ENCODE data around the gene SUCLG1. TPM values are rescaled to one million over a fixed set of nuclear protein-coding genes. Genes with fewer than 3 reads are reported as not detected.

Gene SUCLG1
- total RNA-seq, 1 experiment from 2014 or later: 105 TPM

GRCh38 chr2:84378960-84379359, 80.1 kb downstream of the SUCLG1 start:
- no peaks in the 10 kb centered on the region for H3K27me3 Mint-ChIP-seq (ENCODE audit: insufficient read depth, unreplicated experiment)
- intact Hi-C loops (cut with micrococcal nuclease): no loop called here
- BruUV-seq (replicated peaks): no TSS peak
- ChIA-PET CTCF (interaction anchor here (0.6 kb wide), 1 partner anchor 243 kb away, joined by 3 read pairs; no protein-coding TSS in a partner anchor), POLR2A (interaction anchor here (0.8 kb wide), 1 partner anchor 10 kb away, joined by 4 read pairs; no protein-coding TSS in a partner anchor)
- no peak overlapping the region for H3K4me3 Mint-ChIP-seq (ENCODE audit: unreplicated experiment)
- H3K27ac Mint-ChIP-seq (ENCODE audit: low read depth, unreplicated experiment): no peak overlapping the region
- H3K4me1 Mint-ChIP-seq (ENCODE audit: insufficient read depth, unreplicated experiment): no peaks in the 10 kb centered on the region
- H3K36me3 Mint-ChIP-seq (ENCODE audit: insufficient read depth, unreplicated experiment): no peaks in the 10 kb centered on the region
- TF ChIP-seq CTCF (IDR thresholded peaks at IDR 0.05; ENCODE audit: unreplicated experiment): no peak
- H3K9me3 Mint-ChIP-seq (ENCODE audit: unreplicated experiment): no peaks in the 10 kb centered on the region
- DNase-seq (ENCODE audit: unreplicated experiment): no peak

GRCh38 chr2:84375020-84375419, 84.1 kb downstream of the SUCLG1 start:
- peaks cover 5% of the 10 kb centered on the region for H3K4me1 Mint-ChIP-seq (ENCODE audit: insufficient read depth, unreplicated experiment)
- no peaks in the 10 kb centered on the region for H3K36me3 Mint-ChIP-seq (ENCODE audit: insufficient read depth, unreplicated experiment)
- H3K27me3 Mint-ChIP-seq (ENCODE audit: insufficient read depth, unreplicated experiment): no peaks in the 10 kb centered on the region
- CTCF ChIA-PET: no interaction called here
- no peaks in the 10 kb centered on the region for H3K9me3 Mint-ChIP-seq (ENCODE audit: unreplicated experiment)
- no peak overlapping the region for H3K4me3 Mint-ChIP-seq (ENCODE audit: unreplicated experiment)
- H3K27ac Mint-ChIP-seq (ENCODE audit: low read depth, unreplicated experiment): no peak overlapping the region
- no TSS peak for BruUV-seq (replicated peaks)
- POLR2A ChIA-PET: no interaction called here
- no peak for TF ChIP-seq CTCF (IDR thresholded peaks at IDR 0.05; ENCODE audit: unreplicated experiment)
- no peak for DNase-seq (ENCODE audit: unreplicated experiment)
- intact Hi-C loops (cut with micrococcal nuclease): no loop called here

GRCh38 chr2:84373866-84374265, 85.2 kb downstream of the SUCLG1 start:
- no peaks in the 10 kb centered on the region for H3K36me3 Mint-ChIP-seq (ENCODE audit: insufficient read depth, unreplicated experiment)
- H3K4me3 Mint-ChIP-seq (ENCODE audit: unreplicated experiment): no peak overlapping the region
- peaks cover 5% of the 10 kb centered on the region for H3K4me1 Mint-ChIP-seq (ENCODE audit: insufficient read depth, unreplicated experiment)
- no peak overlapping the region for H3K27ac Mint-ChIP-seq (ENCODE audit: low read depth, unreplicated experiment)
- ChIA-PET CTCF (no interaction called here), POLR2A (no interaction called here)
- H3K27me3 Mint-ChIP-seq (ENCODE audit: insufficient read depth, unreplicated experiment): no peaks in the 10 kb centered on the region
- intact Hi-C loops (cut with micrococcal nuclease): no loop called here
- TF ChIP-seq CTCF (IDR thresholded peaks at IDR 0.05; ENCODE audit: unreplicated experiment): no peak
- no peak for DNase-seq (ENCODE audit: unreplicated experiment)
- no TSS peak for BruUV-seq (replicated peaks)
- no peaks in the 10 kb centered on the region for H3K9me3 Mint-ChIP-seq (ENCODE audit: unreplicated experiment)

Other genes starting within 250 kb of the SUCLG1 start
- gene DNAH6, start 57.2 kb upstream of the SUCLG1 start, total RNA-seq (2022): 0.14 and 0.76 TPM in 2 replicates